ENCODE results near the gene ADGRG6. TPM values are rescaled to one million over a fixed set of nuclear protein-coding genes. Genes with fewer than 3 reads are reported as not detected.

The ADGRG6 gene
- total and polyA plus RNA-seq, 3 donors from 2014 or later = 5.1 to 10.6 (median 7.2) TPM

DNA sequence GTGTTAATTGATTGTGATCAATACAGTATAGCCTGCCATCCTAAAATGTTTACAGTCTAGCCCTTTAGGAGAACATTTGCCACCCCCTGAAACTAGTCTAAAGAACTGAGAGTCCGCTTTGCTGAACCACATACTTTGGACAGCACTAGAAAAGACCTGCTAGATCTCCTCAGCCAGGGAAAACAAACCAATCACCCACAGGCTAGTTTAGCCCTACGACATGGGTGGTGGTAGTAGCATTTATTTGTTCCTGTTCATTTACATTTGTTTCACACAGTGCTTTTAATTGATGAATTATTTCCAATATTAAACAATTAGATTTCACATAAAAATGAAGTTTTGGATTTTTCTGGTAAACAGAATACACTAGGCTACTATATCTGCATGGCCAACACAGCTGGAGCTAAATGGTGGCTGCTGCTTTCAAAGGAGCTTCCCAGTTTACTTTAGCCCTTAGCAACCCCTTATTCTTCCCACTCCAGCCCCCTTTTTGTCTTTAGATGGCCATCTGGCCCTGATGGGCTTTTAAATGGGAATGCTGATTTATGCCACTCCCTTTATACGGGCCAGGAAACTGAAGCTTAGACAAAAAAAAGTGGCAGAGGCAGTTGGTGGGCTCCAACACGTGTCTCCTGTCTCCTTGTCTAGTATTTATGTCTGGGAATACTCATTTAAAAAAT is 72.4 kb downstream of the ADGRG6 start:
- intact Hi-C loops (cut with DNase I; ENCODE audit: low total_unique reads) = no loop called here
- DNase-seq = no peak

DNA sequence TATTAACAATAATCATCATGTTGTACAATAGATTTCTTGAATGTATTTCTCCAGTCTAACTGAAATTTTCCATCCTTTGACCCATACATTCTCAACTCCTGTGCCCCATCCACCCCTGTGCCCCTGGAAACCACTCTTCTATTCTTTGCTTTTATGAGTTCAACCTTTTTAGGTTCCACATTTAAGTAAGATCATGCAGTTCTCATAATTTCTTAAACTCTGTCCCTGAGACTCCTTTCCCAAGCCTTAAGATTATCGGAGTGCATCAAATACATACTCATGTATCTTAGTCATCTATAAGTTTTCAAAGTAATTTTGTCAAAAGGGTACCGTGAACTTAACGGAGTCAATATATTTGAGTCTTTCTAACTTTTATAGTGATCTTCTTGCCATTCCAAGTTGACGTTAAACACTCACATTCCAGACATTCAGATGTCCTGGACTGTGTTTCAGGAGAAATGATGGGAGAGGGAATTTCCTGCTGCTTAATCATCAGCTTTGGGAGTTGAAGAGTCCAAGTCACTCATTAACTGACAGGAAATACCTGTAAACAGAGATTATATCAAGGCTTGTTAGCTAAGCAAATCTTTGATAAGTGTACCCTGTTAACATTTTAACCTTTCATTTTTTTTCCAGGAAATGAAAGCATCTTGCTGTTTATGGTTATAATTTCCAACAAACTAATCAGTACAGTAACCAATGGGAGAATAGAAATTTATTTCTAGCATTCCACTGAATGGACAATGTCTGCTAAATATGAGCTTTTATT is 73.3 kb downstream of the ADGRG6 start:
- Histone ChIP-seq H3K27me3 (no peaks in the 10 kb centered on the region), H3K4me1 (no peaks in the 10 kb centered on the region), H3K36me3 (ENCODE audit: low read depth, missing control alignments) (no peaks in the 10 kb centered on the region), H3K9me3 (no peaks in the 10 kb centered on the region), H3K27ac (no peak overlapping the region), H3K4me3 (no peak overlapping the region)
- no peak for TF ChIP-seq POLR2A (IDR thresholded peaks at IDR 0.05)
- TF ChIP-seq, protein P1, sequence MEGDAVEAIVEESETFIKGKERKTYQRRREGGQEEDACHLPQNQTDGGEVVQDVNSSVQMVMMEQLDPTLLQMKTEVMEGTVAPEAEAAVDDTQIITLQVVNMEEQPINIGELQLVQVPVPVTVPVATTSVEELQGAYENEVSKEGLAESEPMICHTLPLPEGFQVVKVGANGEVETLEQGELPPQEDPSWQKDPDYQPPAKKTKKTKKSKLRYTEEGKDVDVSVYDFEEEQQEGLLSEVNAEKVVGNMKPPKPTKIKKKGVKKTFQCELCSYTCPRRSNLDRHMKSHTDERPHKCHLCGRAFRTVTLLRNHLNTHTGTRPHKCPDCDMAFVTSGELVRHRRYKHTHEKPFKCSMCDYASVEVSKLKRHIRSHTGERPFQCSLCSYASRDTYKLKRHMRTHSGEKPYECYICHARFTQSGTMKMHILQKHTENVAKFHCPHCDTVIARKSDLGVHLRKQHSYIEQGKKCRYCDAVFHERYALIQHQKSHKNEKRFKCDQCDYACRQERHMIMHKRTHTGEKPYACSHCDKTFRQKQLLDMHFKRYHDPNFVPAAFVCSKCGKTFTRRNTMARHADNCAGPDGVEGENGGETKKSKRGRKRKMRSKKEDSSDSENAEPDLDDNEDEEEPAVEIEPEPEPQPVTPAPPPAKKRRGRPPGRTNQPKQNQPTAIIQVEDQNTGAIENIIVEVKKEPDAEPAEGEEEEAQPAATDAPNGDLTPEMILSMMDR (IDR thresholded peaks at IDR 0.05) = no peak
- DNase-seq = no peak
- WGBS, 2 donors = 55 to 60% methylated on average over 4 of the region's 4 CpGs
- intact Hi-C loops (cut with DNase I; ENCODE audit: low total_unique reads) = no loop called here

More for the DNA sequence above, 72.4 kb downstream of the ADGRG6 start:
- no peaks in the 10 kb centered on the region for H3K9me3 ChIP-seq
- 79 to 87% methylated on average over 4 of the region's 4 CpGs for WGBS, 2 donors
- H3K4me3 ChIP-seq = no peak overlapping the region
- H3K27me3 ChIP-seq = no peaks in the 10 kb centered on the region
- H3K4me1 ChIP-seq = no peaks in the 10 kb centered on the region
- no peak for TF ChIP-seq POLR2A (IDR thresholded peaks at IDR 0.05)
- TF ChIP-seq, protein P1 (IDR thresholded peaks at IDR 0.05) = no peak
- H3K36me3 ChIP-seq (ENCODE audit: low read depth, missing control alignments) = no peaks in the 10 kb centered on the region
- no peak overlapping the region for H3K27ac ChIP-seq

GRCh38 chr6:142376115-142376514 is 74.3 kb downstream of the ADGRG6 start:
- no peaks in the 10 kb centered on the region for H3K27me3 ChIP-seq
- no peaks in the 10 kb centered on the region for H3K9me3 ChIP-seq
- no peak overlapping the region for H3K4me3 ChIP-seq
- no peaks in the 10 kb centered on the region for H3K4me1 ChIP-seq
- no peak overlapping the region for H3K27ac ChIP-seq
- TF ChIP-seq POLR2A (IDR thresholded peaks at IDR 0.05) = no peak
- TF ChIP-seq, protein P1 (IDR thresholded peaks at IDR 0.05) = no peak
- 54 to 59% methylated on average over 2 of the region's 2 CpGs for WGBS, 2 donors
- no peaks in the 10 kb centered on the region for H3K36me3 ChIP-seq (ENCODE audit: low read depth, missing control alignments)
- DNase-seq = no peak
- intact Hi-C loops (cut with DNase I; ENCODE audit: low total_unique reads) = no loop called here

DNA sequence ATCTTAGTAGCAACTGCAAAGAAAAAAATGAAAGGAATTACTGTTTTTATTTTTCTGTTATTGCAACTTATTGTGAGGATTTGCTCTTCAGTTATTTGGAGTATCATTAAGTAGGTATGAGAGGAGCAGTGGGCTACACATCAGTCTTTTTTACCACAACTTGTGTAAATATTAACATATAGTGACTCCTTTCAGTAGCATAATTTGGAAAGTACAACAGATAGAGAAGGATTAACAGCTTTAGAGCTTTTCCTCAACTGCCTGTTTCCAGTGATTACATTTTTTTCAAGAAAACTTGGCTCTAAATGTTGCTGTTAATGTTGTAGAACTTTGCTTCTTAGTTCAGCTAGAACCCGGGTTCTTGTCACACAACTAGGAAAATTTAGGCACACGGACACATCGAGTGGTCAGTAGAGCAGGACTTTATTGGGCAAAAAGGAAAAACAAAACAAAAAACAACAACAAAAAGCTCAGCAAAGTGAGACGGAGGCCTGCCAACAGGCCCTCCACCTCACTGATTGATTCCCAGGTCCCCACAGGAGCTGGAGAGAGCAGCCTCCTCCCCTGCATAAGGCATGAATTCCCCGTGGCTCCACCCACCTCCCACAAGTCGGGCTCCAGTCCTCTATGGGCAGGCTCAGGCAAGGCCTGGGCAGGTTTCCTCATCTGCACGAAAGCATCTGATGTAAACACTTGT is 75.1 kb downstream of the ADGRG6 start:
- H3K4me1 ChIP-seq = no peaks in the 10 kb centered on the region
- no peak overlapping the region for H3K4me3 ChIP-seq
- no peaks in the 10 kb centered on the region for H3K36me3 ChIP-seq (ENCODE audit: low read depth, missing control alignments)
- no peak for TF ChIP-seq POLR2A (IDR thresholded peaks at IDR 0.05)
- TF ChIP-seq, protein P1 (IDR thresholded peaks at IDR 0.05) = no peak
- H3K27ac ChIP-seq = no peak overlapping the region
- DNase-seq = peak; percentile 15
- H3K9me3 ChIP-seq = no peaks in the 10 kb centered on the region
- intact Hi-C loops (cut with DNase I; ENCODE audit: low total_unique reads) = no loop called here
- WGBS, 2 donors = 73 to 76% methylated on average over 7 of the region's 7 CpGs
- H3K27me3 ChIP-seq = no peaks in the 10 kb centered on the region
